ENCODE results near the gene TTPAL.

Gene TTPAL

DNA sequence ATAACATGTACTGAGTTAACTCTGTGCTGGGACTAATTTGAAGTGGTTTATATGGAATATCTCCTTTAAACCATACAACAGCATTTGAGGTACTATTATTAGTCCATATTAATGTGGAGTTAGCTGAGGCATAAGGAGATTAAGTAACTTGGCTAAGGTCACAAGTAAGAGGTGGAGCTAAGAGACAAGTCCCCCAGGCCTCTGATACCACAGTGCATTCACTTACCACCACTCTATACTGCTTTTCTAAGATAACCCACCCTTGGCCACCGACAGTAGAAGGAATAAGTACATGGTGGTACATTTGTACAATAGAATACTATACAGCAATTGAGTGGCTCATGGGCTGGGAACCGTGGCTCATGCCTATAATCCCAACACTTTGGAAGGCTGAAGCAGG, 16.4 kb upstream of the TTPAL start:
- no peak overlapping the region for H3K4me3 ChIP-seq (ENCODE audit: extremely low read depth, insufficient read depth, low read length, poor library complexity, severe bottlenecking)
- no peaks in the 10 kb centered on the region for H3K9me3 ChIP-seq (ENCODE audit: control insufficient read depth, low read length)
- H3K4me1 ChIP-seq (ENCODE audit: control insufficient read depth, insufficient read depth, low read length, poor library complexity, severe bottlenecking), result no peaks in the 10 kb centered on the region
- H3K27ac ChIP-seq (ENCODE audit: low read depth, low read length, severe bottlenecking), result no peak overlapping the region
- no peaks in the 10 kb centered on the region for H3K36me3 ChIP-seq (ENCODE audit: control insufficient read depth, insufficient read depth, low read length)
- no CpG with 5 or more reads among the region's 2 CpGs for WGBS, 2 experiments (ENCODE audit: insufficient coverage in 2 of 2)

DNA sequence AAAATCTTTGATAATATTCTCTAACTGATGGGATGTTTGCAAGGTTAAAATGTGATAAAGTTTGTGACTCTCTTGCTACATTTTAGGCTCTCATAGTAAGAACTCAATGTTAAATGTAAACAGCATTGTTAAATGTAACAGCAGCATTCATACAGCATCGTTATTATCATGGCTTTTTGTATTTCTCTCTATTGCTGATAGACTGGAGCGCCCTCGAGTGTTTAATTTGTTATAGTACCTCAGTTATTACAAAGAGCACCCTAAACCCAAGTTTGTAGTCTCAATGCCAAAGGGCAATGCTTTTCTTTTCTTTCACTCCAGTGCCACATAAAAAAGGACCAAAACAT, 14.9 kb upstream of the TTPAL start:
- WGBS, 2 experiments (ENCODE audit: insufficient coverage in 2 of 2), result 60% methylated on average over 1 of the region's 3 CpGs; no CpG with 5 or more reads in 1 of the 2 experiments

DNA sequence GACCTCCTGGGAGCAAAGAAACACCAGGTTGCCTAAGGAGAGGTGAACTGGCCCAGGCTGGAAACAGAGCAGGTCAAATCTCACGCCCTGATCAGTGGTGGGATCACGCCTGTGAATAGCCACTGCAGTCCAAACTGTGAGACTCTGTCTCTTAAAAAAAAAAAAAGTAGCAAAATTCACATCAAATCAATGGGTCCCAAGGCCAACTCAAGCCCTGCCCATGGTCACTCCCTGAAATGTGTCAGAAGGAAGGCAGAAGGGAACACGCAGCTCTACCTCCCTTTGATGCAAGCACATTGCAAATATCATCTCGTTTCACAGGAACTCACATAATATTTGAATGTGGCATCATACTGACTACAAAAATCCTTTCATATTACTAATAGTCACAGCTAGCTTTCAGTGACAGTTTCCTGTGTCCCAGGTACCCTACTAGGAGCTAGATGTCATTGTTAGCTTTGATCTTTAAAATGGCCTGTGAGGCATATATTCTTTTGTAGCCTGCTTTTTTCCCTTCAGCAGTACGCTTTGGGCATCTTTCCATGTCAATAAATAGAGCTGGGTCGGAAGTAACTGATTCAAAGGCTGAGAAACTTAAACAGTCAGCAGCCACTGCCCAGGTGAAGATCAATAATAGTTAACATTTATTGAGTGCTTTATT, 14.4 kb upstream of the TTPAL start:
- H3K27ac ChIP-seq (ENCODE audit: low read depth, low read length, severe bottlenecking), result no peak overlapping the region
- H3K9me3 ChIP-seq (ENCODE audit: control insufficient read depth, low read length), result no peaks in the 10 kb centered on the region
- WGBS, 2 experiments (ENCODE audit: insufficient coverage in 2 of 2), result 85 to 100% methylated on average over 1 to 3 of the region's 6 CpGs

More for the DNA sequence above, 14.9 kb upstream of the TTPAL start:
- Histone ChIP-seq H3K27ac (ENCODE audit: low read depth, low read length, severe bottlenecking) (no peak overlapping the region), H3K36me3 (ENCODE audit: control insufficient read depth, insufficient read depth, low read length) (no peaks in the 10 kb centered on the region), H3K4me3 (ENCODE audit: extremely low read depth, insufficient read depth, low read length, poor library complexity, severe bottlenecking) (no peak overlapping the region), H3K4me1 (ENCODE audit: control insufficient read depth, insufficient read depth, low read length, poor library complexity, severe bottlenecking) (no peaks in the 10 kb centered on the region), H3K9me3 (ENCODE audit: control insufficient read depth, low read length) (no peaks in the 10 kb centered on the region)

DNA sequence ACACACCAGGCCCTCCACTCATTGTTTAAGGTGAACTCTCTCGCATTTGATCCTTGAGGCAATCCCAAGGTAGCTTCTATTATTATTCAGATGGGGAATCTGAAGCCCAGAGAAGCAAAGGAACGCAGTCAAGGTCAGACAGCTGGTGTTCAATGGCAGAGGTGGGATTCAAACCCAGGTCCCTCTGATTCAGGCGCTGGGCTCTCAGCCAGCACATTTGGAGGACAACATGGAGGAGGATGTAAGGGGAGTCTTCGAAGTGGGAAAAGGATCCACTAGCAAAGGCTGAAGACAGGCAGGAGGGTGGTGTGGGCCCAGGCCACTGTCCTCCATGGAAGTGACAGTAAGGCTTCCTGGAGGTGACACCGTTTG, 13.9 kb upstream of the TTPAL start:
- WGBS, 2 experiments (ENCODE audit: insufficient coverage in 2 of 2), result 80 to 86% methylated on average over 4 of the region's 5 CpGs
- Histone ChIP-seq H3K9me3 (ENCODE audit: control insufficient read depth, low read length) (no peaks in the 10 kb centered on the region), H3K36me3 (ENCODE audit: control insufficient read depth, insufficient read depth, low read length) (no peaks in the 10 kb centered on the region), H3K27ac (ENCODE audit: low read depth, low read length, severe bottlenecking) (no peak overlapping the region), H3K4me1 (ENCODE audit: control insufficient read depth, insufficient read depth, low read length, poor library complexity, severe bottlenecking) (no peaks in the 10 kb centered on the region), H3K4me3 (ENCODE audit: extremely low read depth, insufficient read depth, low read length, poor library complexity, severe bottlenecking) (no peak overlapping the region)

More for the DNA sequence above, 14.4 kb upstream of the TTPAL start:
- no peaks in the 10 kb centered on the region for H3K36me3 ChIP-seq (ENCODE audit: control insufficient read depth, insufficient read depth, low read length)
- no peak overlapping the region for H3K4me3 ChIP-seq (ENCODE audit: extremely low read depth, insufficient read depth, low read length, poor library complexity, severe bottlenecking)
- no peaks in the 10 kb centered on the region for H3K4me1 ChIP-seq (ENCODE audit: control insufficient read depth, insufficient read depth, low read length, poor library complexity, severe bottlenecking)

DNA sequence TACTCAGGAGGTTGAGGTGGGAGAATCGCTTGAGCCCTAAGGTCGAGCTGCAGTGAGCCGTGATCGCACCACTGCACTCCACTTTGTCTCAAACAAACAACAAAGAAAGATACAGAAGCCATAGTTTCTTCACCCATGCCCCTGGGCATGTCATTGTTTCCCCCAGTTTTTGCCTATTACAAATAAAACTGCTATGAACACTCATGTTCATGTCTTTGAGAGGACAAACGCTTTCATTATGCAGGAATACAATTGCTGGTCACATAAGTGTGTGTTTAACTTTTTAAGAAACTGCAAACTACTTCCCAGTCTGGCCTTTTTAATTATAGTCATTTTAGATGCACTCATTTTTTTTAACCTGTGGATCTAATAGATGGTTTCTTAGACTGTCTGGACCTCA, 12.2 kb upstream of the TTPAL start:
- no peak overlapping the region for H3K27ac ChIP-seq (ENCODE audit: low read depth, low read length, severe bottlenecking)
- H3K4me3 ChIP-seq (ENCODE audit: extremely low read depth, insufficient read depth, low read length, poor library complexity, severe bottlenecking), result no peak overlapping the region
- WGBS, 2 experiments (ENCODE audit: insufficient coverage in 2 of 2), result 90% methylated on average over 2 of the region's 5 CpGs; no CpG with 5 or more reads in 1 of the 2 experiments
- no peaks in the 10 kb centered on the region for H3K9me3 ChIP-seq (ENCODE audit: control insufficient read depth, low read length)
- H3K36me3 ChIP-seq (ENCODE audit: control insufficient read depth, insufficient read depth, low read length), result no peaks in the 10 kb centered on the region
- H3K4me1 ChIP-seq (ENCODE audit: control insufficient read depth, insufficient read depth, low read length, poor library complexity, severe bottlenecking), result no peaks in the 10 kb centered on the region

DNA sequence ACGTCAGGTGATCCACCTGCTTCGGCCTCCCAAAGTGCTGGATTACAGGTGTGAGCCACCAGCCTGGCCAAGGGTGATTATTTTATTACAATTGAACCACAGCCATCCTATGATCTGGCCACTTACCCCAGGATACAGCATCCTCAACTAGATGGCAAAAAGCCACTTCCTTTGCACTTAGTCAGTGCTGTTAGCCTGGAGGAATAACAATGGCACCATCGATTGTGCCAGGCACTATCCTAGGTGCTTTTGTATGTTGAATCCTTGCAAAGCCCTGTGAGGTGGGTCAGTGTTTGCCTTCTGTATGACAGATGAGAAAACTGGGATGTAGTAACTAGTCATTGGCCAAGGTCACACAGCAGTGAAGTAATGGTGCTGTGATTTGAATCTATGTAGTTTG, 11.2 kb upstream of the TTPAL start:
- Histone ChIP-seq H3K4me3 (ENCODE audit: extremely low read depth, insufficient read depth, low read length, poor library complexity, severe bottlenecking) (no peak overlapping the region), H3K4me1 (ENCODE audit: control insufficient read depth, insufficient read depth, low read length, poor library complexity, severe bottlenecking) (no peaks in the 10 kb centered on the region), H3K27ac (ENCODE audit: low read depth, low read length, severe bottlenecking) (no peak overlapping the region), H3K9me3 (ENCODE audit: control insufficient read depth, low read length) (no peaks in the 10 kb centered on the region), H3K36me3 (ENCODE audit: control insufficient read depth, insufficient read depth, low read length) (no peaks in the 10 kb centered on the region)
- WGBS, 2 experiments (ENCODE audit: insufficient coverage in 2 of 2), result 86 to 88% methylated on average over 3 of the region's 3 CpGs

DNA sequence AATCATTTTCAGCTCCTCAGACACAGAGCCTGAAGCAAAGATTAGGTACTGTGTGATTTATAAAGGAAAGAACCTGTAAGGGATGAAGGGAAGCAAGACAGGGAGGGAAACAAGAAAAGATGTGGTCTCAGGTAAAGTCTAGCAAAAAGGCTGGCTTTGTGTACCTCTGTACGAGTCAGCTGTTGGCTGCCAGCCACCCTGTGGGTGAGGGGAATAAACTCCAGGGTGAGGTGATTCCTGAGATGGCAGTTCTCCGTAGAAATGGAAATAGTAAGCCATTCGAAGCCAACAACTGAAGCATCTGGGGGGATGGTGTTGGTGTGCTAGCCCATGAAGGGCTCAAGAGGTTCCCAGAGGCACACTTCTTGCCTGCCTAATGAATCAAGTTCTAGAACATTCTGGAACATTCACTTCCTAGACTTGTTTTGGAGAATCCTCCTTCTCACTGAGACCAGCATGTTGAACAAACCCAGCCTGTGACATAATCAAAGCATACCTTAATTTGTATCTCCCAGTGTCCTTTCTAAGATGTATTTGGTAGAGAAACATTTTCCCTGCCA, 10.6 kb upstream of the TTPAL start:
- H3K4me3 ChIP-seq (ENCODE audit: extremely low read depth, insufficient read depth, low read length, poor library complexity, severe bottlenecking), result no peak overlapping the region
- no peak overlapping the region for H3K27ac ChIP-seq (ENCODE audit: low read depth, low read length, severe bottlenecking)
- H3K4me1 ChIP-seq (ENCODE audit: control insufficient read depth, insufficient read depth, low read length, poor library complexity, severe bottlenecking), result no peaks in the 10 kb centered on the region
- H3K9me3 ChIP-seq (ENCODE audit: control insufficient read depth, low read length), result no peaks in the 10 kb centered on the region
- H3K36me3 ChIP-seq (ENCODE audit: control insufficient read depth, insufficient read depth, low read length), result no peaks in the 10 kb centered on the region
- WGBS, 2 experiments (ENCODE audit: insufficient coverage in 2 of 2), result 74 to 84% methylated on average over 3 of the region's 3 CpGs

DNA sequence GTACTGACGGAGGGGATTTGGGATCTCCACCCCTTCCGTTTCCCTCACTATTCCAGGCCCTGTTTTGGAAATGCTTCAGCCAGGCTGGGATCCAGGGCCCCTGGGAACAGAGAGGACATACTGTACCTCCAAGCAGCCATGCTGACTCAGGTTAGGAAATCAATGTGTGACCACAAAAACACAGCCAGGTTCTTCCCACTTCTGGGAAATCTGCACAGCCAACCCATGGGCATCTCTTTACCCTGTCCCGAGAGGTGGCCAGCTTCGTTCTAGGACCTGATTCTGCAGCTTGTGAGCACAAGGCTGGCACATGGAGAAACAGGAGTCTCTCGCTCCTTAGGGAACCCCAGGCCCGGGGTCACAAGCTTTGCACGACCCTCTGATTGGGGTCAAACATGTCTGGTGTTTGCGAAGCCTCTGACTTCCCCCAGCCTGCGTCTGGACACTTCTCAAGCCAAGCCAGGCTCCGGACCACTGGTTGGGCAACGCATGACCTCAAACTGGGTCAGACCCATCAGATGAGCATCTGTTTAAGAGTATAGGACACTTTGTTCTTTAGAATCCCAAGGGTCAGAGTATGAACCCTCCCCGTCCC, 8.3 kb upstream of the TTPAL start:
- 77 to 90% methylated on average over 12 of the region's 12 CpGs for WGBS, 2 experiments (ENCODE audit: insufficient coverage in 2 of 2)
- Histone ChIP-seq H3K4me3 (ENCODE audit: extremely low read depth, insufficient read depth, low read length, poor library complexity, severe bottlenecking) (no peak overlapping the region), H3K36me3 (ENCODE audit: control insufficient read depth, insufficient read depth, low read length) (no peaks in the 10 kb centered on the region), H3K27ac (ENCODE audit: low read depth, low read length, severe bottlenecking) (no peak overlapping the region), H3K9me3 (ENCODE audit: control insufficient read depth, low read length) (no peaks in the 10 kb centered on the region), H3K4me1 (ENCODE audit: control insufficient read depth, insufficient read depth, low read length, poor library complexity, severe bottlenecking) (no peaks in the 10 kb centered on the region)

DNA sequence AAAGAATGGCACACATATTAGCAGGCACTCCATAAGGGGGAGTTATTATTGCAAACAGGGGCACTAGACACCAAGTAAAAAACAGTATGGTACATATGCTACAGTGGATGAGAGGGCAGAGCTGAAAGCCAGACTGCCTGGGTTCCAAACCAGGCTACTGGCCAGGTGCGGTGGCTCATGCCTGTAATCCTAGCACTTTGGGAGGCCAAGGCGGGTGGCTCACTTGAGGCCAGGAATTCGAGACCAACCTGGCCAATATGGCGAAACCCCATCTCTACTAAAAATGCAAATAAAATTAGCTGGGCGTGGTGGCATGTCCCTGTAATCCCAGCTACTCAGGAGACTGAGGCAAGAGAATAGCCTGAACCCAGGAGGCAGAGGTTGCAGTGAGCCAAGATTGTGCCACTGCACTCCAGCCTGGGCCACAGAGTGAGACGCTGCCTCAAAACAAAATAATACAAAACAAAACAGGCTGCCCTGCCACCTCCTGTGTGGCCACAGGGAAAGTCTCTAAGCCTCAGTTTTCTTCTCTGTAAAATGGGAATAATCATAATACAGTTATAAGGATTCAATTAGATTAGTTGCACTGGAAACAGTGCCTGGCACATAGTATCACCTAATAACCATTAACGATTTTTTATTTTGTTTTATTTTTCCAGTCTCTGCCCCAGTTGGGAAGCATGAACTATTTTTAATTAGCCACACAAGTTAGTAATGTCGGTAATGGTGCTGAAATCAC, 7.5 kb upstream of the TTPAL start:
- no peaks in the 10 kb centered on the region for H3K9me3 ChIP-seq (ENCODE audit: control insufficient read depth, low read length)
- no peak overlapping the region for H3K27ac ChIP-seq (ENCODE audit: low read depth, low read length, severe bottlenecking)
- no peaks in the 10 kb centered on the region for H3K4me1 ChIP-seq (ENCODE audit: control insufficient read depth, insufficient read depth, low read length, poor library complexity, severe bottlenecking)
- no peak overlapping the region for H3K4me3 ChIP-seq (ENCODE audit: extremely low read depth, insufficient read depth, low read length, poor library complexity, severe bottlenecking)
- no peaks in the 10 kb centered on the region for H3K36me3 ChIP-seq (ENCODE audit: control insufficient read depth, insufficient read depth, low read length)
- 80 to 93% methylated on average over 7 of the region's 8 CpGs for WGBS, 2 experiments (ENCODE audit: insufficient coverage in 2 of 2)

DNA sequence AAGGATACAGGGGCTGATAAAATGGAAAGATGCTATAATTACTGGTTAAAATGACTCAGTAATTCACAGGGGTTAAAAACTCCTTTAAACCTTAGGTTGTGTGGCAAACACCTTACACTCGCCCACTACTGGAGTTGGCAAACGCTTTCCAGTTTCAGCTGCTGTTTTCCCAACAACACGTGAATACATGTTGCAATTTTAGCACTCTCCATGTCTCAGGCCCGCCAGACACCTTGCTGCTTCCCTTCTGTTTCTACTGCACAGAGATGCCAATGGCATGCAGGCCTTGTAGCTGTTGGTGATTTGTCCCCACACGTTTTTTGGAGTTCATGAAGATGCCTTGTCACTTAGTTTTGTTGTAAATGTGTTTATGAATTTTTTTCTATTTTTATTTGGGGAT, 5.3 kb upstream of the TTPAL start:
- H3K27ac ChIP-seq (ENCODE audit: low read depth, low read length, severe bottlenecking), result no peak overlapping the region
- no peaks in the 10 kb centered on the region for H3K9me3 ChIP-seq (ENCODE audit: control insufficient read depth, low read length)
- no peaks in the 10 kb centered on the region for H3K36me3 ChIP-seq (ENCODE audit: control insufficient read depth, insufficient read depth, low read length)
- peaks cover under 1% of the 10 kb centered on the region for H3K4me1 ChIP-seq (ENCODE audit: control insufficient read depth, insufficient read depth, low read length, poor library complexity, severe bottlenecking)
- 85 to 91% methylated on average over 4 of the region's 5 CpGs for WGBS, 2 experiments (ENCODE audit: insufficient coverage in 2 of 2)
- no peak overlapping the region for H3K4me3 ChIP-seq (ENCODE audit: extremely low read depth, insufficient read depth, low read length, poor library complexity, severe bottlenecking)

DNA sequence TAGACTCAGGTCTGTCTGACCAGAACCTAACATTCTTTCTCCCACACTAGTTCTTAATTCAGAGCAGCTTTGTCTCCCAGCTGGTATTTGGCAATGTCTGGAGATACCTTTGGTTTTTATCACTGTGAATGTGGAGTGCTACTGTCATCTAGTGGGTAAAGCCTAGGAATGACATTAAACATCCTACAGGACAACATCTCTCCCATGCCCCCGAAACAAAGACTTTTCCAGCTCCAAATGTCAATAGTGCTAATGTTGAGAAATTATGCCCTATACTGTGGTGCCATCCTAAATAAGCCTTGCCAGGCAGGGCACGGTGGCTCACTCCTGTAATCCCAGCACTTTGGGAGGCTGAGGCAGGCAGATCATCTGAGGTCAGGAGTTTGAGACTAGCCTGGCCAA, 4.2 kb upstream of the TTPAL start:
- Histone ChIP-seq H3K27ac (ENCODE audit: low read depth, low read length, severe bottlenecking) (no peak overlapping the region), H3K9me3 (ENCODE audit: control insufficient read depth, low read length) (no peaks in the 10 kb centered on the region), H3K36me3 (ENCODE audit: control insufficient read depth, insufficient read depth, low read length) (no peaks in the 10 kb centered on the region), H3K4me1 (ENCODE audit: control insufficient read depth, insufficient read depth, low read length, poor library complexity, severe bottlenecking) (peaks cover 6% of the 10 kb centered on the region), H3K4me3 (ENCODE audit: extremely low read depth, insufficient read depth, low read length, poor library complexity, severe bottlenecking) (no peak overlapping the region)
- 100% methylated on average over 1 of the region's 2 CpGs for WGBS, 2 experiments (ENCODE audit: insufficient coverage in 2 of 2)

All from mesodermal cell (in vitro differentiated cells).